B cell (primary cell): ENCODE results near the gene APOC1. TPM values are rescaled to one million over a fixed set of nuclear protein-coding genes. Genes with fewer than 3 reads are reported as not detected.

Experiments
- ATAC-seq: fragments of 200-7000 bp; cut with Tn5 transposase; one replicate; pipeline ENCODE4 v1.10.0; 2021; ENCODE audit warnings: low read depth, mild to moderate bottlenecking, moderate number of reproducible peaks, moderate library complexity
- CTCF ChIA-PET: fragments of 350-600 bp; sonication (Branson Sonifier 250); formaldehyde crosslinking; loops from one replicate; lab custom pipeline; 2021; ENCODE audit warnings: antibody characterized with exemption, inconsistent platforms; lab: Charles Lee
- POLR2A ChIA-PET: fragments of 350-600 bp; sonication (Branson Sonifier 250); formaldehyde crosslinking; loops from one replicate; lab custom pipeline; 2021; ENCODE audit warnings: antibody characterized with exemption; lab: Charles Lee
- DNase-seq: peaks from one replicate; pipeline ENCODE4 v3.0.0; 2013
- H2AFZ ChIP-seq: 2 replicates; pipeline ENCODE4 v1.6.1; 2012; ENCODE audit warnings: mild to moderate bottlenecking, low read depth, low read length; ENCODE audit not compliant: insufficient read depth, poor library complexity, severe bottlenecking
- H3K27ac ChIP-seq, 2 donors: 1 replicate in 1 of 2; 2 replicates in 1 of 2; pipeline ENCODE4 v1.5.1; 2012 to 2013; ENCODE audit warnings: low read length in 2 of 2, mild to moderate bottlenecking in 2 of 2, moderate library complexity in 1 of 2
- H3K27me3 ChIP-seq, 4 experiments: fragments of 200-600 bp in 1 of 4; sonication (generic) in 1 of 4; replicated peaks in 1 of 4; 1 replicate in 2 of 4; 2 replicates in 2 of 4; pipeline versions ENCODE4 v1.6.1 to v1.7.0; 2013 to 2016; ENCODE audit warnings: low read length in 3 of 4, mild to moderate bottlenecking in 2 of 4, mixed read lengths in 1 of 4, moderate library complexity in 1 of 4; ENCODE audit not compliant: insufficient read depth in 4 of 4, control insufficient read depth in 3 of 4; ENCODE audit errors: control extremely low read depth in 1 of 4
- H3K36me3 ChIP-seq, 2 experiments: replicated peaks in 1 of 2; 1 replicate in 1 of 2; 2 replicates in 1 of 2; pipeline versions ENCODE4 v1.6.1 to v1.7.1; 2013; ENCODE audit warnings: low read length in 1 of 2; ENCODE audit not compliant: insufficient read depth in 2 of 2, control insufficient read depth in 1 of 2; ENCODE audit errors: control extremely low read depth in 1 of 2, extremely low read depth in 1 of 2
- H3K4me1 ChIP-seq, 2 donors: fragments of 200-600 bp in 1 of 2; sonication (generic) in 1 of 2; 1 replicate in 1 of 2; 2 replicates in 1 of 2; pipeline versions ENCODE4 v1.5.1 to v1.6.1; 2013 to 2017; ENCODE audit warnings: low read length in 2 of 2; ENCODE audit not compliant: control insufficient read depth in 2 of 2, insufficient read depth in 2 of 2
- H3K4me2 ChIP-seq: replicated peaks from 2 replicates; pipeline ENCODE3; 2012; ENCODE audit warnings: mild to moderate bottlenecking, low read depth, low read length; ENCODE audit not compliant: poor library complexity, severe bottlenecking
- H3K4me3 ChIP-seq, 5 experiments: fragments of 200-600 bp in 1 of 5; sonication (generic) in 1 of 5; 1 replicate in 3 of 5; 2 replicates in 2 of 5; pipeline versions ENCODE4 v1.5.1 to v1.7.0; 2011 to 2016; ENCODE audit warnings: low read length in 4 of 5, mild to moderate bottlenecking in 4 of 5, low read depth in 2 of 5, control low read depth in 1 of 5, moderate library complexity in 1 of 5; ENCODE audit not compliant: insufficient read depth in 1 of 5; ENCODE audit errors: control extremely low read depth in 1 of 5, extremely low read depth in 1 of 5
- H3K79me2 ChIP-seq: fragments of 200-600 bp; sonication (generic); one replicate; pipeline ENCODE4 v1.6.0; 2016; ENCODE audit warnings: low read length; ENCODE audit not compliant: control insufficient read depth, insufficient read depth
- H3K9ac ChIP-seq: fragments of 200-600 bp; sonication (generic); 2 replicates; pipeline ENCODE4 v1.6.1; 2017; ENCODE audit warnings: mild to moderate bottlenecking, low read length, moderate library complexity
- H3K9me3 ChIP-seq, 3 donors: one replicate each; pipeline versions ENCODE4 v1.6.1 to v1.7.1; 2013; ENCODE audit warnings: low read length in 2 of 3; ENCODE audit not compliant: control insufficient read depth in 2 of 3, insufficient read depth in 1 of 3; ENCODE audit errors: control extremely low read depth in 1 of 3
- H4K20me1 ChIP-seq: 2 replicates; pipeline ENCODE4 v1.6.0; 2012; ENCODE audit warnings: mild to moderate bottlenecking, low read length; ENCODE audit not compliant: insufficient read depth, control insufficient read depth, poor library complexity, severe bottlenecking
- H3K27ac Mint-ChIP-seq: one replicate; pipeline ENCODE4 v1.8.0; 2021; ENCODE audit warnings: mixed read lengths
- H3K27me3 Mint-ChIP-seq: one replicate; pipeline ENCODE4 v1.8.0; 2021; ENCODE audit warnings: mixed read lengths
- H3K4me1 Mint-ChIP-seq: one replicate; pipeline ENCODE4 v1.8.0; 2021; ENCODE audit warnings: mixed read lengths
- H3K4me3 Mint-ChIP-seq: one replicate; pipeline ENCODE4 v1.8.0; 2021; ENCODE audit warnings: mixed read lengths
- H3K9me3 Mint-ChIP-seq: one replicate; pipeline ENCODE4 v1.8.0; 2022; ENCODE audit warnings: mixed read lengths; ENCODE audit not compliant: insufficient read depth
- EZH2 ChIP-seq: IDR thresholded peaks from 2 replicates; pipeline ENCODE4 v1.6.1; 2012; ENCODE audit warnings: borderline replicate concordance, low read depth, mild to moderate bottlenecking, moderate library complexity, low read length; ENCODE audit not compliant: insufficient read depth, poor library complexity, severe bottlenecking
- WGBS: methylation state at CpG from one replicate; pipeline ENCODE4 v1.1.5; 2013; ENCODE audit warnings: missing lambda C conversion rate; ENCODE audit not compliant: insufficient coverage; 5-methylcytosine and 5-hydroxymethylcytosine counted together
- intact Hi-C: fragments of 100-400 bp; cut with micrococcal nuclease; formaldehyde crosslinking; loops from one replicate; pipeline ENCODE4 v1.10.0; 2022
- polyA plus RNA-seq: library from polyadenylated mRNA; depleted of rRNA; stranded (reverse); fragments of >200 nt; gene quantifications from 2 replicates; pipeline ENCODE4 v1.2.3, GENCODE V29; 2012
- total RNA-seq, 2 donors: library from RNA; stranded (reverse); fragments of 120-200 nt in 1 of 2; gene quantifications; 1 replicate in 1 of 2; 2 replicates in 1 of 2; pipeline versions ENCODE4 v1.2.3 to v1.2.4, GENCODE V29; 2013 to 2022
- TF ChIP-seq, protein P1 (sequence below): fragments of 200-600 bp; IDR thresholded peaks from one replicate; pipeline ENCODE4 v1.8.0; 2022; ENCODE audit warnings: antibody characterized with exemption, mild to moderate bottlenecking

APOC1 gene
- total and polyA plus RNA-seq, 2 donors (not counting 1 experiment from before 2014, with no cell fraction given): not detected

DNA sequence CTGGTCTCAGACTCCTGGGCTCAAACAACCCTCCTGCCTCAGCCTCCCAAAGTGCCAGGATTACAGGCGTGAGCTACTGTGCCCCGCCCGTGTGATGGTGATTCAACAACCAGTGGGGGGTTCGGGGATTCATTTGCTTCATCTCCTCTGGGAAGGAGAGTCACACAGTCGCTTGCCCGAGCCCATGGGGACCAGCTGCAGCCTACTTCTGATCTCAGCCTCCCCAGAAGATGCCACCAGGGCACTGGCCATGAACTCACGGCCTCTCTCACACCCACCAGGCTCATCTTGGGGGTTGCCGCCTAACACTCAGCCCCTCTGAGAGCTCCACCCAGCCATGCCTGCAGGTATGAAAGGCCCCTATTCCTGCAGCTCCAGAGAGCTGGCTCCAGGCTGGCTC lies 16.6 kb upstream of the APOC1 start:
- intact Hi-C loops: no loop called here
- peaks cover 2% of the 10 kb centered on the region for H4K20me1 ChIP-seq
- no peak overlapping the region for H3K9ac ChIP-seq
- WGBS: 98% methylated on average over 7 of the region's 8 CpGs
- Mint-ChIP-seq H3K27ac (no peak overlapping the region), H3K27me3 (no peaks in the 10 kb centered on the region), H3K4me3 (no peak overlapping the region), H3K9me3 (no peaks in the 10 kb centered on the region), H3K4me1 (peaks cover 3% of the 10 kb centered on the region)
- ChIA-PET CTCF (interaction anchor here (0.6 to 1.4 kb wide), 2 partner anchors 13 to 127 kb away, joined by 3 to 6 read pairs; no protein-coding TSS in a partner anchor), POLR2A (no interaction called here)
- H3K36me3 ChIP-seq: peaks cover 0 to 67% of the 10 kb centered on the region in 2 experiments
- H3K4me1 ChIP-seq: no peaks in the 10 kb centered on the region
- H3K4me2 ChIP-seq: no peak overlapping the region
- peaks cover 11% of the 10 kb centered on the region for H3K79me2 ChIP-seq
- DNase-seq: no peak
- no peaks in the 10 kb centered on the region for H3K27me3 ChIP-seq
- no peak overlapping the region for H2AFZ ChIP-seq
- H3K27ac ChIP-seq: no peak overlapping the region
- TF ChIP-seq, protein P1, sequence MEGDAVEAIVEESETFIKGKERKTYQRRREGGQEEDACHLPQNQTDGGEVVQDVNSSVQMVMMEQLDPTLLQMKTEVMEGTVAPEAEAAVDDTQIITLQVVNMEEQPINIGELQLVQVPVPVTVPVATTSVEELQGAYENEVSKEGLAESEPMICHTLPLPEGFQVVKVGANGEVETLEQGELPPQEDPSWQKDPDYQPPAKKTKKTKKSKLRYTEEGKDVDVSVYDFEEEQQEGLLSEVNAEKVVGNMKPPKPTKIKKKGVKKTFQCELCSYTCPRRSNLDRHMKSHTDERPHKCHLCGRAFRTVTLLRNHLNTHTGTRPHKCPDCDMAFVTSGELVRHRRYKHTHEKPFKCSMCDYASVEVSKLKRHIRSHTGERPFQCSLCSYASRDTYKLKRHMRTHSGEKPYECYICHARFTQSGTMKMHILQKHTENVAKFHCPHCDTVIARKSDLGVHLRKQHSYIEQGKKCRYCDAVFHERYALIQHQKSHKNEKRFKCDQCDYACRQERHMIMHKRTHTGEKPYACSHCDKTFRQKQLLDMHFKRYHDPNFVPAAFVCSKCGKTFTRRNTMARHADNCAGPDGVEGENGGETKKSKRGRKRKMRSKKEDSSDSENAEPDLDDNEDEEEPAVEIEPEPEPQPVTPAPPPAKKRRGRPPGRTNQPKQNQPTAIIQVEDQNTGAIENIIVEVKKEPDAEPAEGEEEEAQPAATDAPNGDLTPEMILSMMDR: no peak
- no peak for TF ChIP-seq EZH2
- H3K9me3 ChIP-seq: no peaks in the 10 kb centered on the region
- ATAC-seq: no peak
- no peak overlapping the region for H3K4me3 ChIP-seq

- intact Hi-C loops: no loop called here
- H3K4me2 ChIP-seq: no peak overlapping the region
- H3K27ac ChIP-seq: no peak overlapping the region
- no peak for ATAC-seq
- peaks cover 6% of the 10 kb centered on the region for H3K79me2 ChIP-seq
- Mint-ChIP-seq H3K27ac (no peak overlapping the region), H3K27me3 (no peaks in the 10 kb centered on the region), H3K9me3 (no peaks in the 10 kb centered on the region), H3K4me3 (no peak overlapping the region), H3K4me1 (peaks cover 5% of the 10 kb centered on the region)
- TF ChIP-seq EZH2: no peak
- TF ChIP-seq, protein P1: no peak
- H3K9me3 ChIP-seq: peaks cover 0 to 3% (median 0%) of the 10 kb centered on the region in 3 donors
- no peak for DNase-seq
- peaks cover 3 to 8% of the 10 kb centered on the region in 2 donors for H3K4me1 ChIP-seq
- H4K20me1 ChIP-seq: peaks cover 6% of the 10 kb centered on the region
- 97% methylated on average over 19 of the region's 19 CpGs for WGBS
- no peak overlapping the region for H3K9ac ChIP-seq
- H3K36me3 ChIP-seq: peaks cover 0 to 47% of the 10 kb centered on the region in 2 experiments
- H2AFZ ChIP-seq: no peak overlapping the region
- CTCF ChIA-PET: interaction anchor here (0.6 to 1.9 kb wide), 2 partner anchors 39 to 176 kb away, joined by 3 to 5 read pairs; no protein-coding TSS in a partner anchor
- peaks cover 0 to 6% (median 3%) of the 10 kb centered on the region in 4 experiments for H3K27me3 ChIP-seq
- H3K4me3 ChIP-seq: no peak overlapping the region
- POLR2A ChIA-PET: no interaction called here
Observed at GRCh38 chr19:44900328-44901244, 13.8 kb upstream of the APOC1 start.
